Right lobe of liver (tissue), 6 donors: ENCODE measurements around the gene AKAP14. TPM values are rescaled to one million over a fixed set of nuclear protein-coding genes. Genes with fewer than 3 reads are reported as not detected.
"Not testable (repeated sequence)": the region's sequence is repeated elsewhere in the genome, so short reads cannot be mapped to it uniquely, and the experiment has no call there.

Source experiments
- ATAC-seq, 4 donors: fragments of 200-7000 bp; cut with Tn5 transposase; one replicate each; pipeline ENCODE4 v1.9.1; 2020; ENCODE audit warnings: mild to moderate bottlenecking in 4 of 4, moderate library complexity in 4 of 4
- DNase-seq, 3 donors: peaks; one replicate each; pipeline ENCODE4 v3.0.0-alpha.2; 2020
- H3K27ac ChIP-seq, 3 donors: fragments of 200-600 bp; one replicate each; pipeline ENCODE4 v1.8.0; 2022
- H3K27me3 ChIP-seq, 2 donors: fragments of 200-600 bp; one replicate each; pipeline ENCODE4 v1.8.0; 2022
- H3K36me3 ChIP-seq, 4 donors: fragments of 200-600 bp; sonication (generic) in 1 of 4; one replicate each; pipeline versions ENCODE4 v1.5.1 to v1.8.0; 2017 to 2022; ENCODE audit warnings: control low read depth in 1 of 4
- H3K4me1 ChIP-seq, 4 donors: fragments of 200-600 bp; sonication (generic) in 1 of 4; one replicate each; pipeline versions ENCODE4 v1.5.1 to v1.8.0; 2017 to 2022; ENCODE audit warnings: control low read depth in 1 of 4
- H3K4me3 ChIP-seq, 3 donors: fragments of 200-600 bp; one replicate each; pipeline ENCODE4 v1.8.0; 2022
- H3K9me3 ChIP-seq, 4 donors: fragments of 200-600 bp; sonication (generic) in 1 of 4; one replicate each; pipeline versions ENCODE4 v1.5.1 to v1.8.0; 2017 to 2022; ENCODE audit warnings: control low read depth in 1 of 4
- POLR2A ChIP-seq: fragments of 450-650 bp; IDR thresholded peaks from one replicate; pipeline ENCODE4 v1.6.1; 2017; ENCODE audit warnings: antibody characterized with exemption, mild to moderate bottlenecking
- WGBS: methylation state at CpG from one replicate; pipeline ENCODE4 v1.1.6; 2018; ENCODE audit warnings: low coverage, low lambda C conversion rate; ENCODE audit not compliant: insufficient coverage; ENCODE audit errors: missing lambda C conversion rate; 5-methylcytosine and 5-hydroxymethylcytosine counted together
- intact Hi-C, 2 donors: fragments of 100-400 bp; cut with DNase I; formaldehyde crosslinking; loops; one replicate each; pipeline versions ENCODE4 v1.11.2 to v1.14.1; 2022
- total RNA-seq, 6 experiments: library from RNA; depleted of rRNA in 2 of 6; stranded (reverse); fragments of >200 nt in 2 of 6; fragmentation: NEBNext Ultra II Directional in 3 of 6; extraction: Animal tissue kit (Norgen Biotek cat#: 25700) in 3 of 6; gene quantifications; one replicate each; pipeline versions ENCODE4 v1.1.0 to v1.2.4, GENCODE V29; 2016 to 2023
- TF ChIP-seq, protein P1 (sequence below), 4 donors: fragments of 200-600 bp in 3 of 4; fragments of 450-650 bp in 1 of 4; IDR thresholded peaks; one replicate each; pipeline versions ENCODE4 v1.5.1 to v1.8.0; 2016 to 2022; ENCODE audit warnings: antibody characterized with exemption in 4 of 4, mild to moderate bottlenecking in 2 of 4
- donor health status: DM: no; HTN: yes; CAD: no.
- donor health status: DM: no; HTN: no; CAD: no.
- donor health status: DM: no; HTN: no; CAD: no.
- donor health status: DM: no; HTN: yes; CAD: no.
- donor health status: DM: no; HTN: yes; CAD: no.

Gene AKAP14
- total RNA-seq, 6 experiments from 2014 or later, result not detected

DNA sequence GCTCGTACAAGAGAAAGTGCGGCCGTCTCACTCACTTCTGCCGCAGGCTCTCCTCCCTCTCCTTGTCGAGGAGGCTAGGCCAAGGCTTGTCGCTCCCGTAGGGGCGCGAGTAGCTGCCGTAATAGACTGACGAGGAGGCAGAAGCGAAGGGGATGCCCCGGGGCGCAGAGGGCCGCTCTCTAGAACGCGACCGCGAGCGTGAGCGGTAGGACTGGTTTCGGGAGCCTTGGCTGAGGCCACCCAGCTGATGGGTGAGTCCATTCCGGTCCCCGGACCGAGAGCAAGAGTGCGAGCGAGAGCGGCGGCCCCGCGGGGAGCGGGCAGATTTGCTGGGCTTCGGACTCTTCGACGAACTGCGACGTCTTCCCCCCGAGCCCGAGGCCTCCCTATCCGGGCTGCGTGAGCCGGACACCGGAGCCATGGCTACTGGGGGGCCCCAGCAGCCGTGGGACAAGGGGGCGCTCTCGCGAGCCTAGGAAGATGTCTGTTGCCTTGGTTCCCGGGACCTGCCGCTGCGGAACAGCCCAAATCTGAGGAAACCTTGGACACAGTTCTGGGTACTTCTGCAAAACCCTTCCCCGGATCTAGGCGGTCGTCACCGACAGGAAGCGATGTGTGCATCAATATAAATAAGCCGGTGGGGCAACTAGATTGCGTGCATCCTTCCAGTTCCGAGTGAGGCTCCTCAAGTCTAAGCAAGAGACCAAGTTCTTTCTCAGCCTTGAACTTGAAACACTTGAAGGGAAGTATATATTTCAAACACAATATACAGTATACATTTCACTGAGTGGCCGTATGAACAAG, 47.7 kb downstream of the AKAP14 start, which contains the start of gene NKAP:
Gene NKAP, minus strand, starts transcription at position 567 of the 804 bp plus-strand sequence. Its CDS starts 146 bp downstream, at position 421.
- ATAC-seq, result peak; percentile 94 to 98 (median 96)
- H3K27ac ChIP-seq, result peak within 1 kb of the TSS; percentile 52 to 78 (median 74)
- intact Hi-C loops, result no loop called here
- no peaks in the 10 kb centered on the region for H3K9me3 ChIP-seq
- peak; percentile 65 to 83 (median 79) for DNase-seq
- H3K36me3 ChIP-seq, result no peaks in the 10 kb centered on the region
- peaks cover 0 to 6% (median 2%) of the 10 kb centered on the region in 4 donors for H3K4me1 ChIP-seq
- H3K4me3 ChIP-seq, result peak within 1 kb of the TSS; percentile 41 to 72 (median 67)
- no peaks in the 10 kb centered on the region for H3K27me3 ChIP-seq
- WGBS, result 36% methylated on average over 11 of the region's 59 CpGs
- peak; percentile 48 for TF ChIP-seq POLR2A
- TF ChIP-seq, protein P1, sequence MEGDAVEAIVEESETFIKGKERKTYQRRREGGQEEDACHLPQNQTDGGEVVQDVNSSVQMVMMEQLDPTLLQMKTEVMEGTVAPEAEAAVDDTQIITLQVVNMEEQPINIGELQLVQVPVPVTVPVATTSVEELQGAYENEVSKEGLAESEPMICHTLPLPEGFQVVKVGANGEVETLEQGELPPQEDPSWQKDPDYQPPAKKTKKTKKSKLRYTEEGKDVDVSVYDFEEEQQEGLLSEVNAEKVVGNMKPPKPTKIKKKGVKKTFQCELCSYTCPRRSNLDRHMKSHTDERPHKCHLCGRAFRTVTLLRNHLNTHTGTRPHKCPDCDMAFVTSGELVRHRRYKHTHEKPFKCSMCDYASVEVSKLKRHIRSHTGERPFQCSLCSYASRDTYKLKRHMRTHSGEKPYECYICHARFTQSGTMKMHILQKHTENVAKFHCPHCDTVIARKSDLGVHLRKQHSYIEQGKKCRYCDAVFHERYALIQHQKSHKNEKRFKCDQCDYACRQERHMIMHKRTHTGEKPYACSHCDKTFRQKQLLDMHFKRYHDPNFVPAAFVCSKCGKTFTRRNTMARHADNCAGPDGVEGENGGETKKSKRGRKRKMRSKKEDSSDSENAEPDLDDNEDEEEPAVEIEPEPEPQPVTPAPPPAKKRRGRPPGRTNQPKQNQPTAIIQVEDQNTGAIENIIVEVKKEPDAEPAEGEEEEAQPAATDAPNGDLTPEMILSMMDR (IDR thresholded peaks at IDR 0.05), result peak in 1 of 4 donors; percentile 14

DNA sequence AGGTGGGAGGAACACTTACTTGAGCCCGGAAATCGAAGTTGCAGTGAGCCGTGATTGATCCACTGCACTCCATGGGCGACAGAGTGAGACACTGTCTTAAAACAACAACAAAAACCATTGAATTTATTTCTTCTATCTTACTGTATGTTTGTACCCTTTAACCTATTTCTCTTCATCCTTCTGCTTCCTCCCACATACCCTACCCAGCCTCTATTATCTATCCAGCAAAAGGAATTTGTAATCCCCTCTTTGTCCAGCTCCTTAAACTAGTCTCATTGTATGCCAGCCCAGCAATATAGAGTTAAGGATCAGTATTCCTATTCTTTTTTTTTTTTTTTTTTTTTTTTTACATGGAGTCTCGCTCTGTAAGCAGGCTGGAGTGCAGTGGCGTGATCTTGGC, 49.8 kb downstream of the AKAP14 start:
- no peaks in the 10 kb centered on the region for H3K9me3 ChIP-seq
- no peaks in the 10 kb centered on the region for H3K27me3 ChIP-seq
- TF ChIP-seq, protein P1 (IDR thresholded peaks at IDR 0.05), result no peak
- peaks cover 0 to 6% (median 2%) of the 10 kb centered on the region in 4 donors for H3K4me1 ChIP-seq
- H3K27ac ChIP-seq, result no peak overlapping the region
- no peak overlapping the region for H3K4me3 ChIP-seq
- no peaks in the 10 kb centered on the region for H3K36me3 ChIP-seq
- intact Hi-C loops, result no loop called here
- ATAC-seq, result no peak
- WGBS, result 77% methylated on average over 6 of the region's 6 CpGs
- no peak for DNase-seq

DNA sequence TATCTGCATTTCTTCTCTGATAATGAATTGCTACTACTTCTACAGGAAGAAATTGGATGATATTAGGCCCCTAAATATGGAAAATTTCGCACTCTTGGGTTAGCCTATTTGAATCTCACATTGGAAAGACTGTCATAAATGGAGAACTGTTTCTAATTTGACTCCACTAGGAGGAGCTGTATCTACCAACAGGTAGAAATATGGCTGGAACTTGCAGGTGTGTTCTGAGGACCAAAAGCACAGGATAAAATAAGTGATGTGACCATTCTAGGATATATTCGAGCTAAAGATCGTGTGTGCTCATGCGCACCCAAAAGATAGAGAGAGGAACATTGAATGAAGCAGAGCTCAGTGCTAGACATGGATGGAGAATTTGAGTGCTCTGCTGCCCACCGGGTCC, 52.7 kb downstream of the AKAP14 start:
- intact Hi-C loops, result no loop called here
- no peaks in the 10 kb centered on the region for H3K36me3 ChIP-seq
- TF ChIP-seq, protein P1 (IDR thresholded peaks at IDR 0.05), result peak in 2 of 4 donors; percentile 13 to 21
- no peak for TF ChIP-seq POLR2A
- DNase-seq, result no peak
- ATAC-seq, result no peak
- H3K27me3 ChIP-seq, result no peaks in the 10 kb centered on the region
- H3K27ac ChIP-seq, result no peak overlapping the region
- 63% methylated on average over 5 of the region's 5 CpGs for WGBS
- no peaks in the 10 kb centered on the region for H3K9me3 ChIP-seq
- H3K4me1 ChIP-seq, result no peaks in the 10 kb centered on the region
- H3K4me3 ChIP-seq, result no peak overlapping the region

DNA sequence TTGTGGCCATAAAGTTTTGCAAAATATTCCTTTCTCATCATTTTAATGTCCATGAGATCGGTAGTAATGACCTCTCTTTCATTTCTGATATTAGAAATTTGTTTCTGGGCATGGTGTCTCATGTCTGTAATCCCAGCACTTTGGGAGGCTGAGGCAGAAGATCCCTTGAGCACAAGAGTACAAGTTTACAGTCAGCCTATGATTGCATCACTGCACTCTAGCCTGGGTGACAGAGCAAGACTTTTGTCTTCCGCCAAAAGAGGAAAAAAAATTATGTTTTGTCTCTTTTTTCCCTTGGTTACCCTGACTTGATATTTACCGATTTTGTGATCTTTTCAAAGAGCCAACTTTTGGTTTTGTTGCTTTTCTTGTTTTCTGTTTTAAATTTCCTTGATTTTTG, 58.7 kb downstream of the AKAP14 start:
- WGBS, result 51% methylated on average over 2 of the region's 3 CpGs
- intact Hi-C loops, result no loop called here

DNA sequence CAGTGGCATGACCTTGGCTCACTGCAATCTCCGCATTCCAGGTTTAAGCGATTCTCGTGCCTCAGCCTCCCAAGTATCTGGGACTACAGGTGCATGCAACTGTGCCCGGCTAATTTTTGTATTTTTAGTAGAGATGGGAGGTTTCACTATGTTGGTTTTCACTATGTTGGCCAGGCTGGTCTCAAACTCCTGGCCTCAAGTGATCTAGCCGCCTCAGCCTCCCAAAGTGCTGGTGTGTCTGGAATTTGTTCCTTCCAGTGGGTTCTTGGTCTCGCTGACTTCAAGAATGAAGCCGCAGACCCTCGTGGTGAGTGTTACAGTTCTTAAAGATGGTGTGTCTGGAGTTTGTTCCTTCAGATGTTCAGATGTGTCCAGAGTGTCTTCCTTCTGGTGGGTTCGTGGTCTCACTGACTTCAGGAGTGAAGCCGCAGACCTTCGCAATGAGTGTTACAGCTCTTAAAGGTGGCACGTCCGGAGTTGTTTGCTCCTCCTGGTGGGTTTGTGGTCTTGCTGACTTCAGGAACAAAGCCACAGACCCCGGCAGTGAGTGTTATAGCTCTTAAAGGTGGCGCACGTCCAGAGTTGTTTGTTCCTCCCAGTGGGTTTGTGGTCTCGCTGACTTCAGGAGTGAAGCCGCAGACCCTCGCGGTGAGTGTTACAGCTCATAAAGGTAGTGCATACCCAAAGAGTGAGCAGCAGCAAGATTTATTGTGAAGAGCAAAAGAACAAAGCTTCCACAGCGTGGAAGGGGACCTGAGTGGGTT, 60.3 kb downstream of the AKAP14 start:
- H3K27ac ChIP-seq, H3K27me3 ChIP-seq, H3K4me1 ChIP-seq, intact Hi-C loops, H3K4me3 ChIP-seq, H3K36me3 ChIP-seq, H3K9me3 ChIP-seq, DNase-seq, ATAC-seq: not testable (repeated sequence)
- 70% methylated on average over 8 of the region's 21 CpGs for WGBS

More for the DNA sequence above, 58.7 kb downstream of the AKAP14 start:
- Histone ChIP-seq H3K4me3 (no peak overlapping the region), H3K4me1 (no peaks in the 10 kb centered on the region), H3K27ac (no peak overlapping the region), H3K27me3 (no peaks in the 10 kb centered on the region), H3K36me3 (no peaks in the 10 kb centered on the region), H3K9me3 (no peaks in the 10 kb centered on the region)
- TF ChIP-seq POLR2A, result no peak
- TF ChIP-seq, protein P1 (IDR thresholded peaks at IDR 0.05), result no peak
- no peak for DNase-seq
- no peak for ATAC-seq
